C4-2B (cell line): ENCODE results near the gene UBR4.

Experiments used
- ZFX ChIP-seq: fragments of 450-650 bp; IDR thresholded peaks from 2 replicates; pipeline ENCODE4 v1.6.1; 2017
- TF ChIP-seq, protein P1 (sequence below): fragments of 450-650 bp; conservative IDR thresholded peaks from 2 replicates; pipeline ENCODE4 v1.5.1; 2017; ENCODE audit warnings: mild to moderate bottlenecking

DNA sequence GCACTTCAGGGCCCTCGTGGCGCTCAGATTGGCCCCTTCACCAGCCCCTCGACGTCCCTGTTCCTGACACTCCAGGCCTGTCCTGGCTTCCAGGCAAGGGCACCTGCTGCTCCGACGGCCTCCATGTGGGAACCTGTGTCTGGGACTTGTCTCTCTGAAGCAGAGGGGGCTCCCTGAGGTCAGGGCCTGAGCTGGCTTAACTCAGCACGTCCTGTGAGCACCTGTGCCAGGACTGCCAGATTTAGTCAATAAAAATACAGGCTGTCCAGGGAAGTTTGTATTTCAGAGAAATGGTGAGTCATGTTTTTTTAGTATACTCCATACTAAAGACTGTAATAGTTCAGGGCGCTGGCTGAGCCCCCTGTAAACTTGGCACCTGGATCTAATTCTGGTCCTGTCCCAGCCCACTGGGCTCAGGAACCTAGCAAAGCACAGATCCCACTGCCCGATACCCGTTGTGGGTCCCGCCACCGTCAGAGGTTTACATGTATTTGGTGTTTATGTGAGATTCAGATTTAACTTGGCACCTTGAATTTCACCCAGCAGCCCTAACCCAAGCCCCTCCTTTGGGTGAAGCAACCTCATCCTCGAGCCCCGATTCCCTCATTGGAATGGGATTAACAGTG, 143.7 kb downstream of the UBR4 start:
- TF ChIP-seq, protein P1, sequence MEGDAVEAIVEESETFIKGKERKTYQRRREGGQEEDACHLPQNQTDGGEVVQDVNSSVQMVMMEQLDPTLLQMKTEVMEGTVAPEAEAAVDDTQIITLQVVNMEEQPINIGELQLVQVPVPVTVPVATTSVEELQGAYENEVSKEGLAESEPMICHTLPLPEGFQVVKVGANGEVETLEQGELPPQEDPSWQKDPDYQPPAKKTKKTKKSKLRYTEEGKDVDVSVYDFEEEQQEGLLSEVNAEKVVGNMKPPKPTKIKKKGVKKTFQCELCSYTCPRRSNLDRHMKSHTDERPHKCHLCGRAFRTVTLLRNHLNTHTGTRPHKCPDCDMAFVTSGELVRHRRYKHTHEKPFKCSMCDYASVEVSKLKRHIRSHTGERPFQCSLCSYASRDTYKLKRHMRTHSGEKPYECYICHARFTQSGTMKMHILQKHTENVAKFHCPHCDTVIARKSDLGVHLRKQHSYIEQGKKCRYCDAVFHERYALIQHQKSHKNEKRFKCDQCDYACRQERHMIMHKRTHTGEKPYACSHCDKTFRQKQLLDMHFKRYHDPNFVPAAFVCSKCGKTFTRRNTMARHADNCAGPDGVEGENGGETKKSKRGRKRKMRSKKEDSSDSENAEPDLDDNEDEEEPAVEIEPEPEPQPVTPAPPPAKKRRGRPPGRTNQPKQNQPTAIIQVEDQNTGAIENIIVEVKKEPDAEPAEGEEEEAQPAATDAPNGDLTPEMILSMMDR, result no peak
- no peak for TF ChIP-seq ZFX
